ENCODE measurements around the gene THBD. TPM values are rescaled to one million over a fixed set of nuclear protein-coding genes. Genes with fewer than 3 reads are reported as not detected.

The THBD gene
- total RNA-seq = 12.6 and 21.4 TPM in 2 replicates

- H3K4me3 ChIP-seq (ENCODE audit: low read depth, low read length) = peak within 1 kb of the TSS; percentile 63
- H3K36me3 ChIP-seq (ENCODE audit: control insufficient read depth, insufficient read depth, low read length) = peaks cover 9% of the 10 kb centered on the region
- DNase-seq (ENCODE audit: low read depth) = peak; percentile 82
- TF ChIP-seq CTCF (IDR thresholded peaks at IDR 0.05; ENCODE audit: insufficient read depth, low read length, severe bottlenecking) = no peak
- FAIRE-seq = no peak
- H3K27me3 ChIP-seq (ENCODE audit: control insufficient read depth, insufficient read depth, low read length) = no peaks in the 10 kb centered on the region
Observed at GRCh38 chr20:23049201-23050075, at the start of gene THBD. THBD (minus strand) TSS chr20:23049672; CDS start chr20:23049504, 168 bp downstream.

- Histone ChIP-seq H3K36me3 (ENCODE audit: control insufficient read depth, insufficient read depth, low read length) (no peaks in the 10 kb centered on the region), H3K27me3 (ENCODE audit: control insufficient read depth, insufficient read depth, low read length) (no peaks in the 10 kb centered on the region), H3K4me3 (ENCODE audit: low read depth, low read length) (no peak overlapping the region)
- DNase-seq (ENCODE audit: low read depth) = no peak
- FAIRE-seq = no peak
- no peak for TF ChIP-seq CTCF (IDR thresholded peaks at IDR 0.05; ENCODE audit: insufficient read depth, low read length, severe bottlenecking)
Observed at GRCh38 chr20:23097636-23098580, 48.4 kb upstream of the THBD start.

- FAIRE-seq (peak; percentile 89), DNase-seq (ENCODE audit: low read depth) (peak; percentile 100)
- Histone ChIP-seq H3K36me3 (ENCODE audit: control insufficient read depth, insufficient read depth, low read length) (no peaks in the 10 kb centered on the region), H3K27me3 (ENCODE audit: control insufficient read depth, insufficient read depth, low read length) (no peaks in the 10 kb centered on the region), H3K4me3 (ENCODE audit: low read depth, low read length) (no peak overlapping the region)
- no peak for TF ChIP-seq CTCF (IDR thresholded peaks at IDR 0.05; ENCODE audit: insufficient read depth, low read length, severe bottlenecking)
Observed at GRCh38 chr20:23096986-23097520, 47.6 kb upstream of the THBD start.

GRCh38 chr20:23096097-23096496 lies 46.6 kb upstream of the THBD start:
- H3K4me3 ChIP-seq (ENCODE audit: low read depth, low read length) = no peak overlapping the region
- TF ChIP-seq CTCF (IDR thresholded peaks at IDR 0.05; ENCODE audit: insufficient read depth, low read length, severe bottlenecking) = no peak
- no peak for FAIRE-seq

GRCh38 chr20:23095499-23095898 lies 46.0 kb upstream of the THBD start:
- DNase-seq (ENCODE audit: low read depth) (peak; percentile 31), FAIRE-seq (no peak)
- H3K36me3 ChIP-seq (ENCODE audit: control insufficient read depth, insufficient read depth, low read length) = no peaks in the 10 kb centered on the region
- no peaks in the 10 kb centered on the region for H3K27me3 ChIP-seq (ENCODE audit: control insufficient read depth, insufficient read depth, low read length)
- no peak overlapping the region for H3K4me3 ChIP-seq (ENCODE audit: low read depth, low read length)
- no peak for TF ChIP-seq CTCF (IDR thresholded peaks at IDR 0.05; ENCODE audit: insufficient read depth, low read length, severe bottlenecking)

More at GRCh38 chr20:23096097-23096496, 46.6 kb upstream of the THBD start:
- H3K36me3 ChIP-seq (ENCODE audit: control insufficient read depth, insufficient read depth, low read length) = no peaks in the 10 kb centered on the region
- DNase-seq (ENCODE audit: low read depth) = peak; percentile 37
- H3K27me3 ChIP-seq (ENCODE audit: control insufficient read depth, insufficient read depth, low read length) = no peaks in the 10 kb centered on the region
